Heart right ventricle (tissue), 16 donors: ENCODE data around the gene CORO2B. TPM values are rescaled to one million over a fixed set of nuclear protein-coding genes. Genes with fewer than 3 reads are reported as not detected.

ENCODE experiments used
- ATAC-seq, 8 donors: fragments of 200-7000 bp; cut with Tn5 transposase; one replicate each; pipeline ENCODE4 v1.9.1; 2020; ENCODE audit warnings: mild to moderate bottlenecking in 8 of 8, moderate library complexity in 8 of 8, moderate number of reproducible peaks in 1 of 8
- DNase-seq, 2 donors: peaks; one replicate each; pipeline ENCODE4 v3.0.0-alpha.2; 2020
- H3K27ac ChIP-seq, 10 donors: fragments of 200-600 bp; sonication (generic) in 2 of 10; one replicate each; pipeline versions ENCODE4 v1.5.0 to v1.8.0; 2020 to 2022; ENCODE audit warnings: mild to moderate bottlenecking in 3 of 10
- H3K27me3 ChIP-seq, 7 donors: fragments of 200-600 bp; one replicate each; pipeline ENCODE4 v1.8.0; 2021 to 2022; ENCODE audit warnings: mild to moderate bottlenecking in 2 of 7
- H3K36me3 ChIP-seq, 9 donors: fragments of 200-600 bp; sonication (generic) in 1 of 9; one replicate each; pipeline versions ENCODE4 v1.5.0 to v1.8.0; 2020 to 2022; ENCODE audit warnings: mild to moderate bottlenecking in 2 of 9
- H3K4me1 ChIP-seq, 9 donors: fragments of 200-600 bp; sonication (generic) in 1 of 9; one replicate each; pipeline versions ENCODE4 v1.5.0 to v1.8.0; 2020 to 2022; ENCODE audit warnings: mild to moderate bottlenecking in 4 of 9
- H3K4me3 ChIP-seq, 10 donors: fragments of 200-600 bp; sonication (generic) in 2 of 10; one replicate each; pipeline versions ENCODE4 v1.5.0 to v1.8.0; 2020 to 2022; ENCODE audit warnings: mild to moderate bottlenecking in 7 of 10, moderate library complexity in 2 of 10
- H3K9me3 ChIP-seq, 11 donors: fragments of 200-600 bp in 10 of 11; sonication (generic) in 2 of 11; one replicate each; pipeline versions ENCODE4 v1.5.0 to v1.8.0; 2013 to 2022; ENCODE audit warnings: mild to moderate bottlenecking in 2 of 11, control low read depth in 1 of 11, moderate library complexity in 1 of 11
- CTCF ChIP-seq, 9 donors: fragments of 200-600 bp; sonication (generic) in 2 of 9; IDR thresholded peaks; one replicate each; pipeline versions ENCODE4 v1.5.0 to v1.8.0; 2021 to 2022; ENCODE audit warnings: antibody characterized with exemption in 9 of 9, mild to moderate bottlenecking in 5 of 9, moderate library complexity in 1 of 9
- WGBS, 2 donors: extraction: QIAGEN DNeasy Blood & Tissue Kit; methylation state at CpG; one replicate each; pipeline ENCODE4 v1.1.7; 2013; ENCODE audit warnings: inconsistent platforms in 1 of 2; 5-methylcytosine and 5-hydroxymethylcytosine counted together
- intact Hi-C, 10 donors: fragments of 100-400 bp; cut with DNase I; formaldehyde crosslinking; loops; one replicate each; pipeline versions ENCODE4 v1.11.1 to v1.14.2; 2022
- polyA plus RNA-seq, 2 donors: library from polyadenylated mRNA; stranded (reverse); fragments of 200-250 nt; gene quantifications; one replicate each; pipeline ENCODE4 v1.2.3, GENCODE V29; 2013
- total RNA-seq, 10 donors: library from RNA; stranded (reverse); fragmentation: NEBNext Ultra II Directional in 3 of 10; extraction: Animal tissue kit (Norgen Biotek cat#: 25700) in 3 of 10; gene quantifications; one replicate each; pipeline versions ENCODE4 v1.2.1 to v1.2.4, GENCODE V29; 2021 to 2023
- donor health status: Arrhythmogenic right ventricular cardiomyopathy.
- donor health status: ischemic (EF 13 %, LVEDD 7.1; RV severe dilation, severe dysfunction).
- donor health status: healthy with polysubstance abuse.
- donor health status: DM: no; HTN: yes; CAD: no.
- donor health status: DM: no; HTN: no; CAD: no.
- donor health status: ischemic (EF 25% LVEDD 6.9; RV normal size, moderate dysfunction).
- donor health status: ischemic (EF 25% LVEDD 5.7; RV mildly dilated, moderate dysfunction).
- donor health status: healthy.
- donor health status: DM: yes; HTN: yes; CAD: no.
- donor health status: Ischemic cardiomyopathy.
- donor health status: ischemic (EF 35%, LVEDD 5.7; RV mildly dilated, moderate dysfunction).
- donor health status: nonischemic (EF 11% LVEDD 7.7; RV severe dilation, severe dysfunction).
- donor health status: DM: yes; HTN: yes; CAD: no.
- donor health status: PGD.
- donor health status: ischemic (EF 29% LVEDD 5.4; RV normal size, mild dysfunction).
- donor health status: nonischemic (EF 23%, LVEDD 6.1; RV moderate dilation, normal function).

The CORO2B gene
- total and polyA plus RNA-seq, 12 donors: 2.6 to 8.1 (median 4.5) TPM

- no peak overlapping the region for H3K4me3 ChIP-seq
- H3K36me3 ChIP-seq: no peaks in the 10 kb centered on the region
- intact Hi-C loops: no loop called here
- H3K27me3 ChIP-seq: peaks cover 0 to 41% (median 0%) of the 10 kb centered on the region in 7 donors
- DNase-seq (no peak), ATAC-seq (no peak)
- no peak overlapping the region for H3K27ac ChIP-seq
- no peak for TF ChIP-seq CTCF (IDR thresholded peaks at IDR 0.05)
- H3K9me3 ChIP-seq: no peaks in the 10 kb centered on the region
- H3K4me1 ChIP-seq: peaks cover 0 to 18% (median 11%) of the 10 kb centered on the region in 9 donors
- 92 to 97% methylated on average over 4 of the region's 4 CpGs for WGBS, 2 donors
These were observed 4.7 kb upstream of the CORO2B start for GRCh38 chr15:68574046-68574445.

- intact Hi-C loops: loop anchor here in 8 of 10 donors (5.0 kb wide), 4 partner anchors 48 to 98 kb away; no protein-coding TSS in a partner anchor
- no peak for TF ChIP-seq CTCF (IDR thresholded peaks at IDR 0.05)
- Histone ChIP-seq H3K27ac (no peak overlapping the region), H3K4me1 (peaks cover 2 to 22% (median 15%) of the 10 kb centered on the region in 9 donors), H3K4me3 (no peak overlapping the region), H3K36me3 (no peaks in the 10 kb centered on the region), H3K27me3 (peaks cover 0 to 47% (median 0%) of the 10 kb centered on the region in 7 donors), H3K9me3 (no peaks in the 10 kb centered on the region)
- DNase-seq (no peak), ATAC-seq (no peak)
- WGBS, 2 donors: 96 to 97% methylated on average over 6 of the region's 6 CpGs
These were observed 4.2 kb upstream of the CORO2B start for GRCh38 chr15:68574629-68575028.

DNA sequence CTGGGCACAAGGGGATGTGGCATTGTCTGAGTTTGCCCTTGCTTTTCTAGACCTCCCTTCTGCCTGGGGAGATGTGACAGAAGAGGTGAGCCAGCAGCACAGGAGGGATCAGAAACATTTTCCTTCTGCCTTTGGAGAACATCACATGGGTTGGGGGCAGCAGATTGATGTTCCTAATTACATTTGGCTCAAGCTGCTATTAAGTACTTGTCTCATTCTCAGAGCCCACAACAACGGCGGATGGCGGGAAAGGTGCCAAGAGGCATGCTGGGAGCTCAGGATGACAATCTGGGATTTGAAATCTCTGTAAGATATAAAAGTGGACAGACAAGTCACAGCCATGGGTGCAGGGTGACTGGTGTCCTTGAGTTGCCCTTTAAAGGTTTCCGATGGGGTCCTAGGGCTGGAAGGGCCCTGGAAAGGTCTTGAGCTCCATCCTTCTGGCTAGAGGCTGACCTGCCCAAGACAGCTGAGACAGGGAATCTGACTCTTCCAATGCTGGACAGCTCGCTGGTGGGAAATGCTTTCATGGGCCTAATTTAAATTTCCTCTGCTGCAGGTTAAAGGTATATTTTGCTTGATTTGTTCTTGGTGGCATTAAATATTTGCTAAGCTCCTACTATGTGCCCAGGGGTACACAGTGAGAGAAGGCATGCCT is 2.4 kb upstream of the CORO2B start:
- intact Hi-C loops: loop anchor here in 8 of 10 donors (5.0 kb wide), 4 partner anchors 46 to 96 kb away; no protein-coding TSS in a partner anchor
- H3K9me3 ChIP-seq: no peaks in the 10 kb centered on the region
- WGBS, 2 donors: 70 to 72% methylated on average over 5 of the region's 5 CpGs
- DNase-seq (no peak), ATAC-seq (no peak)
- no peak overlapping the region for H3K27ac ChIP-seq
- TF ChIP-seq CTCF (IDR thresholded peaks at IDR 0.05): no peak
- H3K36me3 ChIP-seq: no peaks in the 10 kb centered on the region
- H3K4me1 ChIP-seq: peaks cover 6 to 33% (median 22%) of the 10 kb centered on the region in 9 donors
- H3K27me3 ChIP-seq: peaks cover 0 to 52% (median 0%) of the 10 kb centered on the region in 7 donors
- H3K4me3 ChIP-seq: no peak overlapping the region

GRCh38 chr15:68578175-68578979 is 416 bp upstream of the CORO2B start:
- Histone ChIP-seq H3K4me3 (peak overlapping the region; percentile 16 to 89 (median 70)), H3K4me1 (peaks cover 6 to 51% (median 23%) of the 10 kb centered on the region in 9 donors), H3K27ac (peak overlapping the region; percentile 76 to 92 (median 86)), H3K9me3 (no peaks in the 10 kb centered on the region), H3K27me3 (peaks cover 0 to 49% (median 0%) of the 10 kb centered on the region in 7 donors), H3K36me3 (no peaks in the 10 kb centered on the region)
- TF ChIP-seq CTCF (IDR thresholded peaks at IDR 0.05): peak; percentile 50 to 87 (median 67)
- ATAC-seq (peak; percentile 74 to 87 (median 83)), DNase-seq (peak; percentile 74 to 85)
- 0 to 1% methylated on average over 60 to 78 of the region's 79 CpGs for WGBS, 2 donors
- intact Hi-C loops: loop anchor here in 8 of 10 donors (2.0 to 5.0 kb wide), 5 partner anchors 44 to 96 kb away; no protein-coding TSS in a partner anchor
